Hepatocyte (in vitro differentiated cells): ENCODE measurements around the gene ACSS1. TPM values are rescaled to one million over a fixed set of nuclear protein-coding genes. Genes with fewer than 3 reads are reported as not detected.

ENCODE experiments used
- DNase-seq: peaks from one replicate; pipeline ENCODE4 v3.0.0-alpha.2; 2016; ENCODE audit warnings: low spot score
- H2AFZ ChIP-seq: fragments of 200-600 bp; sonication (generic); 2 replicates; pipeline ENCODE4 v1.6.0; 2016; ENCODE audit warnings: antibody characterized with exemption, mild to moderate bottlenecking
- H3K27ac ChIP-seq: fragments of 200-600 bp; sonication (generic); 2 replicates; pipeline ENCODE4 v1.5.1; 2016; ENCODE audit warnings: mild to moderate bottlenecking
- H3K27me3 ChIP-seq: fragments of 200-600 bp; sonication (generic); 2 replicates; pipeline ENCODE4 v1.6.1; 2016
- H3K36me3 ChIP-seq: fragments of 200-600 bp; sonication (generic); replicated peaks from 2 replicates; pipeline ENCODE4 v1.5.1; 2016; ENCODE audit warnings: low read depth; ENCODE audit not compliant: insufficient read depth
- H3K4me1 ChIP-seq: fragments of 200-600 bp; sonication (generic); 2 replicates; pipeline ENCODE4 v1.5.1; 2016; ENCODE audit warnings: mild to moderate bottlenecking, moderate library complexity; ENCODE audit not compliant: insufficient read depth
- H3K4me2 ChIP-seq: fragments of 200-600 bp; sonication (generic); 2 replicates; pipeline ENCODE4 v1.6.0; 2016
- H3K4me3 ChIP-seq: fragments of 200-600 bp; sonication (generic); 2 replicates; pipeline ENCODE4 v1.5.1; 2016; ENCODE audit warnings: mild to moderate bottlenecking
- H3K79me2 ChIP-seq: fragments of 200-600 bp; sonication (generic); 2 replicates; pipeline ENCODE4 v1.6.0; 2017; ENCODE audit warnings: mild to moderate bottlenecking
- H3K9me2 ChIP-seq: fragments of 200-600 bp; sonication (generic); replicated peaks from 2 replicates; pipeline ENCODE4 v1.6.0; 2017; ENCODE audit warnings: mild to moderate bottlenecking; ENCODE audit not compliant: insufficient read depth
- H3K9me3 ChIP-seq: fragments of 200-600 bp; sonication (generic); 2 replicates; pipeline ENCODE4 v1.5.1; 2016; ENCODE audit warnings: low read depth, mild to moderate bottlenecking
- H4K20me1 ChIP-seq: fragments of 200-600 bp; sonication (generic); 2 replicates; pipeline ENCODE4 v1.6.0; 2016; ENCODE audit warnings: mild to moderate bottlenecking; ENCODE audit not compliant: insufficient read depth, poor library complexity, severe bottlenecking
- EZH2 ChIP-seq: fragments of 200-600 bp; sonication (generic); IDR thresholded peaks from 2 replicates; pipeline ENCODE4 v1.6.1; 2016; ENCODE audit warnings: antibody characterized with exemption, mild to moderate bottlenecking, borderline replicate concordance
- EZH2phosphoT487 ChIP-seq: fragments of 200-600 bp; sonication (generic); IDR thresholded peaks from one replicate; pipeline ENCODE4 v1.6.1; 2018; ENCODE audit warnings: antibody characterized with exemption, mild to moderate bottlenecking, low read depth, moderate library complexity; ENCODE audit not compliant: unreplicated experiment, severe bottlenecking
- WGBS: methylation state at CpG from one replicate; pipeline ENCODE4 v1.1.6; 2016; ENCODE audit warnings: low lambda C conversion rate; ENCODE audit errors: missing lambda C conversion rate; 5-methylcytosine and 5-hydroxymethylcytosine counted together
- polyA plus RNA-seq: library from polyadenylated mRNA; unstranded; fragments of >200 nt; fragmentation: Nextera tagmentation; extraction: Ambion mirVana; gene quantifications from 2 replicates; pipeline ENCODE4 v1.2.1, GENCODE V29; 2016
- small RNA-seq: library from RNA; depleted of rRNA; stranded (forward); fragments of <200 nt; gene quantifications from one replicate; pipeline ENCODE3, GENCODE V24; 2014
- total RNA-seq: library from RNA; depleted of rRNA; stranded (reverse); fragments of >200 nt; gene quantifications from 2 replicates; pipeline ENCODE4 v1.2.3, GENCODE V29; 2014
- TF ChIP-seq, protein P1 (sequence below): fragments of 200-600 bp; sonication (generic); IDR thresholded peaks from 2 replicates; pipeline ENCODE4 v1.5.1; 2016; ENCODE audit warnings: antibody characterized with exemption, mild to moderate bottlenecking; ENCODE audit not compliant: poor library complexity

Gene ACSS1
- total and polyA plus RNA-seq, 2 experiments from 2014 or later, result 20.5 to 37.7 TPM

DNA sequence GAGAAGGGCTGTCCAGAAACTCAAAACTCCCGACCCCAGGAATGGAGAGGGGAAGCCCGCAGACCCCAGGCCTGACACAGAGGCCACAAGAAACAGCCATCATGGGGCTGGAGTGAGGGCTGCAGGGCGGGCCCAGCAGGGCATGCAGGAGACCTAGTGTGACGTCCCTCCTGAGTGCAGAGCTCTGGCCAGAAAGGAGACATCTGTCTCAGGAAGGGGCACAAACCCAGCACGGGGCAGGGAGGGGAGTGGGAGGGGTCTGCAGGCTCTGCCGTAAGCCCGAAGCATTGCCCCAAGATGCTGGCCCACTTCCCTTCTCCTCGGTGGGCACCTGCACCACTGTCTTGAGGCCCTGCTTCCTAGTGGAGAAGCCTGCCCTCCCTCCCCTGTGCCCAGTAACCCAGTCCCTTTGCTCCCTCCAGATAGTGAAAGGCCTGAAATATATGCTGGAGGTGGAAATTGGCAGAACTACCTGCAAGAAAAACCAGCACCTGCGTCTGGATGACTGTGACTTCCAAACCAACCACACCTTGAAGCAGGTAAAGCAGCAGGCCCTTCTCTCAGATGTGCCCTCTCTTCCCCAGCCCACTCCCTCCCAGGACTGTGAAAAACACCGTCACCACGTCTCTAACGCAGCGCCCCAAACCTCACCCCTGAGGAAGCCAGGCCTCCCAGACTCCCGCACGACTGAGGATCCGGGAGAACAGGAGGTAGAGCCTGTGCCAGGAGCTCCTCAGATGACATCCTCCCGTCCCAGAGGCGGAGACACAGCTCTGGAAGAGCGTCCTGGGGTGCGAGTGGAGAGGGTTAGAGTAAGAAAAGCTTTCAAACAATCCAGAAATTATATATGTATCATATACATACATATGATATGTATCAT, 99.2 kb downstream of the ACSS1 start:
- H3K36me3 ChIP-seq, result no peaks in the 10 kb centered on the region
- no peak for TF ChIP-seq EZH2phosphoT487
- TF ChIP-seq, protein P1, sequence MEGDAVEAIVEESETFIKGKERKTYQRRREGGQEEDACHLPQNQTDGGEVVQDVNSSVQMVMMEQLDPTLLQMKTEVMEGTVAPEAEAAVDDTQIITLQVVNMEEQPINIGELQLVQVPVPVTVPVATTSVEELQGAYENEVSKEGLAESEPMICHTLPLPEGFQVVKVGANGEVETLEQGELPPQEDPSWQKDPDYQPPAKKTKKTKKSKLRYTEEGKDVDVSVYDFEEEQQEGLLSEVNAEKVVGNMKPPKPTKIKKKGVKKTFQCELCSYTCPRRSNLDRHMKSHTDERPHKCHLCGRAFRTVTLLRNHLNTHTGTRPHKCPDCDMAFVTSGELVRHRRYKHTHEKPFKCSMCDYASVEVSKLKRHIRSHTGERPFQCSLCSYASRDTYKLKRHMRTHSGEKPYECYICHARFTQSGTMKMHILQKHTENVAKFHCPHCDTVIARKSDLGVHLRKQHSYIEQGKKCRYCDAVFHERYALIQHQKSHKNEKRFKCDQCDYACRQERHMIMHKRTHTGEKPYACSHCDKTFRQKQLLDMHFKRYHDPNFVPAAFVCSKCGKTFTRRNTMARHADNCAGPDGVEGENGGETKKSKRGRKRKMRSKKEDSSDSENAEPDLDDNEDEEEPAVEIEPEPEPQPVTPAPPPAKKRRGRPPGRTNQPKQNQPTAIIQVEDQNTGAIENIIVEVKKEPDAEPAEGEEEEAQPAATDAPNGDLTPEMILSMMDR, result no peak
- TF ChIP-seq EZH2, result no peak
- 94% methylated on average over 20 of the region's 20 CpGs for WGBS
- no peak overlapping the region for H3K4me3 ChIP-seq
- H3K27me3 ChIP-seq, result no peaks in the 10 kb centered on the region
- no peak overlapping the region for H3K4me2 ChIP-seq
- H3K27ac ChIP-seq, result no peak overlapping the region
- H4K20me1 ChIP-seq, result no peaks in the 10 kb centered on the region
- H3K9me3 ChIP-seq, result no peaks in the 10 kb centered on the region
- no peaks in the 10 kb centered on the region for H3K79me2 ChIP-seq
- H3K9me2 ChIP-seq, result no peaks in the 10 kb centered on the region
- no peaks in the 10 kb centered on the region for H3K4me1 ChIP-seq
- H2AFZ ChIP-seq, result no peak overlapping the region
- DNase-seq, result no peak

- no peak overlapping the region for H3K27ac ChIP-seq
- H3K4me1 ChIP-seq, result no peaks in the 10 kb centered on the region
- H3K27me3 ChIP-seq, result no peaks in the 10 kb centered on the region
- H4K20me1 ChIP-seq, result no peaks in the 10 kb centered on the region
- no peak for DNase-seq
- H3K4me3 ChIP-seq, result no peak overlapping the region
- TF ChIP-seq, protein P1, result no peak
- no peak for TF ChIP-seq EZH2
- TF ChIP-seq EZH2phosphoT487, result no peak
- H3K9me3 ChIP-seq, result no peaks in the 10 kb centered on the region
- 94% methylated on average over 18 of the region's 18 CpGs for WGBS
- H3K4me2 ChIP-seq, result no peak overlapping the region
- no peak overlapping the region for H2AFZ ChIP-seq
- no peaks in the 10 kb centered on the region for H3K79me2 ChIP-seq
- H3K36me3 ChIP-seq, result no peaks in the 10 kb centered on the region
- H3K9me2 ChIP-seq, result no peaks in the 10 kb centered on the region
Measured at GRCh38 chr20:24957326-24958016, 100.5 kb downstream of the ACSS1 start.

Small RNAs within 50 kb of the gene (small RNA-seq; reads per million reads assigned to genes)
- gene RNU6-1257P, result not detected

Other genes starting within 250 kb of the ACSS1 start
- gene CST7, start 108.9 kb downstream of the ACSS1 start, total RNA-seq, result not detected in 2 replicates
- gene CST7, start 108.9 kb downstream of the ACSS1 start, polyA plus RNA-seq, result not detected in 2 replicates
- gene APMAP, start 65.4 kb downstream of the ACSS1 start, total RNA-seq, result 97.7 and 110 TPM in 2 replicates
- gene APMAP, start 65.4 kb downstream of the ACSS1 start, polyA plus RNA-seq, result 123 and 125 TPM in 2 replicates
- gene VSX1, start 24.0 kb upstream of the ACSS1 start, total RNA-seq, result not detected in 2 replicates
- gene VSX1, start 24.0 kb upstream of the ACSS1 start, polyA plus RNA-seq, result not detected in 2 replicates
- 58.1 and 80.4 TPM in 2 replicates for gene ENTPD6, start 137.6 kb upstream of the ACSS1 start, total RNA-seq
- gene ENTPD6, start 137.6 kb upstream of the ACSS1 start, polyA plus RNA-seq, result 87.1 and 92.0 TPM in 2 replicates
- gene PYGB, start 189.9 kb upstream of the ACSS1 start, total RNA-seq, result 52.0 and 61.1 TPM in 2 replicates
- 35.0 and 45.3 TPM in 2 replicates for gene PYGB, start 189.9 kb upstream of the ACSS1 start, polyA plus RNA-seq